Iris pigment epithelial cell (primary cell): ENCODE measurements around the gene PAN3.
A peak's percentile ranks its signal among the peaks of the same experiment; 100 is the strongest.

Source experiments
- DNase-seq: peaks from one replicate; pipeline ENCODE4 v3.0.0-alpha.2; 2011; ENCODE audit warnings: low read depth

Gene PAN3

DNA sequence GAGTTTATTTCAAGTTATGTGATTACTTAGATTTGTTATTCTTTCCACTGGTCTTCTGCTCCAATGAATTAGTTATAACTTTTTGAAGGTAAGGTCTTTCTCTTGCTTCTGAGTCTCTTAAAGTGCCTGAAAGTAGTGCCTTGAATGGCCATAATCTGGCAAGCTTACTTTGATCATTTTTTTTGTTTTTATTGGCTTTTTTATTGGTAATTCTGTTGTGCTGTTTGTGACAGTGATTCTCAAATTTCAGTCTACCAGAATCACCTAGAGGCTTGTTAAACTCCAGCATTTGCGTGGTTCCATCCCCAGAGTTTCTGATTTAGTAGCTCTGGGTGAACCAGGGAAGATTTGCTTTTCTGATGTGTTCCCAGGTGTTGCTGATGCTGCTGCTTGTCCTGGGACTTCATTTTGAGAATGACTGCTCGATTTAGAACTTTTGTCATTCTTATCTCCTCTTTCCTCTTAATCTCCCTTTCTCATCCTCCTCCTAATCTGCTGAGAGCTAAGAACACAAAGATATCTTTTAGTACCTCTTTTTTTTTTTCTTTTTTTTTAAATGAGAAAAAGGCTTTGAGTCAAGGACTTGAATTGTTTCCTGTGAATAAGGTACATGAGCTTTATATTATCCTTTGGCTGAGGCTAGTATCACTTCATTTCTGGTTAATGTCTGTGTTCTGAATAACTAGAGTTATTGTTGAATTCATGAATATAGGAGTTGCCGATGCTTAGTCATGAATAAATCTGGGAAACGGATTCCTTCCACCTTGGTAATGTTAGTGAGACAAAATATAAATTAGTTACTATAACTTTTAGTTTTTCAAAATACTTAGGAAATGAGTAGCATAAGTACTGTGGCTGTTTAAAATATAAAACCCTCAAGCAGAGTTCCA is 91.4 kb downstream of the PAN3 start:
- no peak for DNase-seq

GRCh38 chr13:28231642-28232041 is 93.3 kb downstream of the PAN3 start:
- DNase-seq: no peak

DNA sequence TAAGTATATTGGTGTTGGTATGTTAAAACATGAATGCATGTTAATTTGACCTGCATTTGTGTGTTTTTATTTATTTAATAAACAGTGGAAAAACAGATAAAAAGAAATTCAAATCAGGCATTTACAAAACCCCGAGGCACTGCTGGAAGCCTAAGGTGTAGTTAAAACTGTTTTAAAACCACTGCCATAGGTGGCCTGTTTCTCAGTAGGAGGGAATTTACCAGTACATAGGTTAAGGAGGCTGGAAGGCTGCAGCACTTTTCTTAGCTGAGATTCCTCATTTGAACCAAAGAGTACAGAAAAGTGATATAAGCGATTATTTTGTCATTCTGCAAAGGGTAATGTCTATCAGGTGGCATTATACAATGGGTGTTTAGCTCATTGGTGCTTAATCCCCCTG is 99.6 kb downstream of the PAN3 start:
- no peak for DNase-seq

GRCh38 chr13:28239374-28239773 is 101.0 kb downstream of the PAN3 start:
- peak; percentile 67 for DNase-seq

DNA sequence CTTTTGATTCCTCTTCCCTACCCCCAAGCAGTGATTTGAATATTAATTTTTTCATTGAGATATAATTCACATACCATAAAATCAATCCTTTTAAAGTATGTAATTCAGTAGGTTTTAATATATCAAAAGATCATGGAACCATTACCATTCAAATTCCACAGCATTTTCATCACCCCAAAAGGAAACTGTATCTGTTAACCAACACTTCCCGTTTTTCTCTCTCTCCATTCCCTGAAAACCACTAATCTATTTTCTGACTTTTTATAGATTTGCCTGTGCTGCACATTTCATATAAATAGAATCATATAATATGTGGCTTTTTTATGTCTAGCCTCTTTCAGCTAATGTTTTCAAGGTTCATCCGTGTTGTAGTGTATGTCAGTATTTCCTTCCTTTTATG is 107.1 kb downstream of the PAN3 start:
- DNase-seq: no peak

DNA sequence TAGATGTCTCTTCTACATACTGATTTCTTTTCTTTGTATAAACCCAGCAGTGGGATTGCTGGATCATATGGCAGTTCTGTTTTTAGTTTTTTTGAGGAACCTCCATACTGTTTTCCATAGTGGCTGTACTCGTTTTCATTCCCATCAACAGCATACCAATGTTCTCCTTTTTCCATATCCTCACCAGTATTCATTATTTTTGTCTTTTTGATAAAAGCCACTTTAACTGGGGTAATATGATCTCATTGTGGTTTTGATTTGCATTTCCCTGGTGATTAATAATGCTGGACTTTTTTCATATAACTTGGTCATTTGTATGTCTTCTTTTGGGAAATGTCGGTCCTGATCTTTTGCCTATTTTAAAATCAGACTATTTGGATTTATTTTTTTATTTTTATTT is 108.5 kb downstream of the PAN3 start:
- DNase-seq: peak; percentile 34

DNA sequence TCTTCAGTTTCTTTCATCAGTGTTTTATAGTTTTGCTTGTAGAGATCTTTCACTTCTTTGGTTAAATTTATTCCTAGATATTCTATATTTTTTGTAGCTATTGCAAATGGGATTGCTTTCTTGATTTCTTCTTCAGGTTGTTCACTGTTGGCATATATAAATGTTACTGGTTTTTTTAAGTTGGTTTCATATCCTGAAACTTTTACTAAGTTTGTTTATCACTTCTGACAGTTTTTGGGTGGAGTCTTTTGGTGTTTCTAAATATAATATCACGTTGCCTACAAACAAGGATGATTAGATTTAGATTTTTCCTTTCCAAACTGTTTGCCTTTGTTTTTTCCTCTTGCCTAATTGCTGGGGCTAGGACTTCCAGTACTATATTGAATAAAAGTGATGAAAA is 109.7 kb downstream of the PAN3 start:
- DNase-seq: no peak

GRCh38 chr13:28250542-28250941 is 112.2 kb downstream of the PAN3 start:
- DNase-seq: no peak

DNA sequence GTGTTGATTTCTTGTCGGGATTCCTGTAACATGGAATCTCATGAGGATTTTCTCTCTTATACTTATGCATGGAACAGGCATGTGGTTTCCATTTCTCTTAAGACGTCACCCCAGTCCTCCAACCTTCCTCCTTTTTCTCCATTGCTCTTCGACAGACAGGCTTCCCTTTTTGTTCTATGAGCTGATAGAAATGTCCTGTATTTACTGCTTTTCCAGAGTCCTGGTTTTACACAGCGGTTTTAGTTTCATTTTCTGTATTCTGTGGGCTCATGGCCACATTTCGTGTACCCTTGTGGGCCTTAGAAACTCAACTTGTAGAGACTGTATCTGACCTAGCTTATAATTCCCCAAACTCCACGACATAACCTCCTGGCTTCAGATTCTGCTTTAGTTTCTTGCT is 113.1 kb downstream of the PAN3 start:
- no peak for DNase-seq

- no peak for DNase-seq
These were observed 114.2 kb downstream of the PAN3 start for GRCh38 chr13:28252547-28252946.

- DNase-seq: no peak
These were observed 119.0 kb downstream of the PAN3 start for GRCh38 chr13:28257305-28257704.

DNA sequence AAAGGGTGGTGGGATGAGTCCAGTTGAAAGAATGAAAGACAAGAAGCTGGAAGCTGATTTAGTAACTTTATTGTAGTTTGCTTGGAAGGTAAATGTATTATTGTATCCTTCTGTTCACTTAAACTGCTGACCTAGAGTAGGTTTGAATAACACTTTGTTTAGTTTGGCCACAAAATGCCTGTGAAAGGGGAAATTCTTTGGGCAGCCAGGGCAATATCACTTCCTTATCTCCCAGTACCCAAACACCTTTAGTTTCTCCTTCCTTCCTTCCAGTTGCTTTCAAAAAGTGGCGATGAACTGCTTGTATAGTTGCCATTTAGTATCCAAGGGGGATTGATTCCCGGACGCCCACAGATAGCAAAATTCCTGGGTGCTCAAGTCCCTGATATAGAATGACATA is 120.1 kb downstream of the PAN3 start:
- no peak for DNase-seq

DNA sequence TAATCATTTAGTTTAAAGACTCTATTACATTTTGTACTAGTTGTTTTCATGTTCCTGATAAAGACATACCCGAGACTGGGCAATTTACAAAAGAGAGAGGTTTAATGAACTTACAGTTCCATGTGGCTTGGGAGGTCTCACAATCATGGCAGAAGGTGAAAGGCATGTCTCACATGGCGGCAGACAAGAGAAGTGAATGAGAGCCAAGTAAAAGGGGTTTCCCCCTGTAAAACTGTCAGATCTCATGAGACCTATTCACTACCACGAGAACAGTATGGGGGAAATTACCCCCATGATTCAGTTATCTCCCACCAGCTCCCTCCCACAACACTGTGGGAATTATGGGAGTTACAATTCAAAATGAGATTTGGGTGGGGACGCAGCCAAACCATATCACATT is 129.2 kb downstream of the PAN3 start:
- DNase-seq: no peak

DNA sequence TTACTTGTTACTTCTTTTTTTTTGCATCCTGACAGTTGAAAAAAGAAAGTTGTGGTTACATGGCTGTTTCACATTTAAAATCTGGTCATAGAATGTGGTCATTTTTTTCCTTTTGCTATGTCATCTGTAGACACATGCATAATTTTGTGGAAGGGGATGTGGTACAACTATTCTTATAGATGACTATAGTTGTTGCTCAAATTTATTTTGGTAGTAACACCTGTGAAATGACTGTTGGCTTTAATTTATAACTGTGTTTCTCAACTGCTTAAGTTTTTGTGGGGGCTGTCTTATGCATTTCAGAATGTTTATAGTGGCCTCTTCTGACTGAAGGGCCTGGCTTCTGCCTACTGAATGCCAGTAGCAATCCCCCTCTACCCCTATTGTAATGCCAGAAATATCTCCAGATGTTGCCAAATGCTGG is 130.5 kb downstream of the PAN3 start:
- no peak for DNase-seq

GRCh38 chr13:28271056-28271840 is 132.9 kb downstream of the PAN3 start:
- DNase-seq: peak; percentile 10

DNA sequence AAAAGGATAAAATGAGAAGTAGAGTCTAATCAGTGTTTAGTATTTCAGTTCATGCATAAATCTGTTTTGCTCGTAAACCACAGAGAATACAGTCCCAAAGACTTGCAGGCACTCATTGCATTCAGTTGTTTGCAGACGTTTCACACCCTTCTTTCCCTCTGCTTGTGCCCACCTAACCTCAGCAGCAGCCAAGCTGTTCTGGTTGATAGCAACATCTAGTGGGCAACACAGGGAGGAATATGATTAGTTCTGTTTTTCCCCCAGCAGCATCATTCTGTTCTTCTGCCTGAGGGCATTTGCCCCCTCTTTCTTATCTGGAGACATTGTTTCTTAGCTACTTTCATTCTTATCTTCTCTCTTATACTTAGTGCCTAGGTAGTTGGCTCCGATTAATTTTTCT is 135.6 kb downstream of the PAN3 start:
- DNase-seq: no peak

DNA sequence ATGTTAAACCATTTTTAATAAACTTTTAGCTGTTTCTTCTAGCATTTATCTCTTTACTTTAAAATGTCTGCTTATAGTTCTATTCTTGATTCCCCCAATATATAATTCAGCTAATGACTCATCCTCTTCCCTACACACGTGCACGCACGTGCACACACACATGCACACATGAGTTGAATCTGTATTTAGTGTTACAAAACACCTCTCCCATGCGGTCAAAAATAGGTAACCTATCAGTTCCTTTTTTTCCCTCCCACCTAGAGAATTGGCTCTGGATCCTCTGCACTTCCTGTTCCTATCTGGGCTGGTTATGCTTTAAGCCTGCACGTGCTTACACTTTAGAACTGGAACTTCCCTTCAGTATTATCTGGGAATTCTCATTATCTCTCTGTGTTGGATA is 144.1 kb downstream of the PAN3 start:
- DNase-seq: no peak

GRCh38 chr13:28283600-28283999 is 145.3 kb downstream of the PAN3 start:
- peak; percentile 7 for DNase-seq

DNA sequence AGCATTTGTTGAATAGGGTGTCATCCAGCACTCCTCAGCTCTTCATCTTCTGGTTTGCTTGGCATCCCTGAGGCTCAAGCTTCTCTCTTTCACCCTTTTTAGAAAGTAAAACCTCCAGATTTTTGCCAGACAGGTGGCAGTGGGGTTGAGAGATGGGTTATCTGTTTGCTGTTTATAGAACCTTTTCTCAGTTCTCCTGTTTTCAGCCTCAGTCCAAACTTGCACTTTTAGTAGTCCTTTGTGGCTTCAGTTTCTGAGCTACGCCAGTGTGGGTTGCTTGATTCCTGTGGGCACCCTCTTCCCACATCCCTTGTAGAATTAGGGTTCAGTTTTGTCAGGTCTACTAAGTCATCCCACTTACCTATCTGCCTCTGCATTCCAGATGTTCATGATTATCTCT is 147.9 kb downstream of the PAN3 start:
- no peak for DNase-seq

DNA sequence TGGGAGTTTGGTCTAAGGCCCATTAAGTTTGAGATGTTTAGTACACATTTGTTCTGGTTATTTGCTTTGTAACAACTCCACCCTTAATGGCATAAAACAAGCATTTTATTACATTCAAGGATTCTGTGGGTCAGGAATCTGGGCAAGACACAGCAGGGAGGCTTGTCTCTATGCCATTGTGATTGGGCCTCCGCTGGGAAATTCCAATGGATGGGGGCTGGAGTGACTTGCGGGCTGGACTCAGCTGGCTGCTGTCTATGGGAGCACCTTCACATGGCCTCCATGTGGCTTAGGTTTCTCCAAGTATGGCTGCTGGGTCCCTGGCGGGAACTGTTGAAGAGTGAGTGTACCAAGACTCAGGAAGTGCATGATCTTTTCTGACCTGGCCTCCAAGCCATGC is 159.0 kb downstream of the PAN3 start:
- peak; percentile 9 for DNase-seq

- DNase-seq: peak; percentile 34
These were observed 161.6 kb downstream of the PAN3 start for GRCh38 chr13:28299916-28300315.

DNA sequence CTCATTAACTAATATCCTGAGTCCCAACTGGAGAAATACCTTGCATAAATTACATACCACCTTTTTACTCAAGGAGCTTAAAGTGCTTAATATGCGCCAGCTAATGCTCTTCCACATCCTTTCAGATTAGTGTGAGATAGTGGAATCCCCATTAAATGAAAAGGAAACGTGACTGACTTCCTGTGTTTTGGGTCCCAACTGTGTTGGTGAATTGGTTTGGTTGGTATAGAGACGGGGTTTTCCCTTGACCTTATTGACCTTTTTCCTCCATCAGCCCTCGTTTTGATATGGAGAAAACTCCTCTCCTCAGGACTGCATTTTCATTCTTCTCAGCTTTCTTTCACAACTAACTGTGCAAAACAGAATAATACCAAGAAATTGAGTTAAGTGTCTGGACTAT is 163.5 kb downstream of the PAN3 start:
- no peak for DNase-seq

GRCh38 chr13:28306325-28306724 is 168.0 kb downstream of the PAN3 start:
- DNase-seq: no peak
